BJ (cell line): ENCODE results near the gene KCTD11. TPM values are rescaled to one million over a fixed set of nuclear protein-coding genes. Genes with fewer than 3 reads are reported as not detected.

Source experiments
- CTCF ChIA-PET: fragments of 350-600 bp; formaldehyde crosslinking; extraction: SDS; loops from one replicate; lab custom pipeline; 2021; ENCODE audit warnings: antibody characterized with exemption, inconsistent platforms; lab: Yijun Ruan, JAX
- POLR2A ChIA-PET: fragments of 300-600 bp; sonication (Branson Sonifier 250); formaldehyde crosslinking; extraction: SDS; loops from one replicate; lab custom pipeline; 2021; ENCODE audit warnings: antibody characterized with exemption; lab: Charles Lee
- DNase-seq: peaks from one replicate; pipeline ENCODE4 v3.0.0-alpha.2; 2011; ENCODE audit warnings: low read depth
- H3K27me3 ChIP-seq: 2 replicates; pipeline ENCODE4 v1.6.0; 2011; ENCODE audit warnings: low read length; ENCODE audit not compliant: control insufficient read depth, insufficient read depth
- H3K36me3 ChIP-seq: 2 replicates; pipeline ENCODE4 v1.5.1; 2011; ENCODE audit warnings: low read length; ENCODE audit not compliant: control insufficient read depth, insufficient read depth
- H3K4me3 ChIP-seq: 2 replicates; pipeline ENCODE4 v1.5.1; 2011; ENCODE audit warnings: low read depth, mild to moderate bottlenecking, control low read depth, low read length
- polyA plus RNA-seq: library from polyadenylated mRNA; depleted of rRNA; stranded (reverse); fragments of >200 nt; gene quantifications from 2 replicates; pipeline ENCODE4 v1.2.3, GENCODE V29; 2011; rRNA removed
- small RNA-seq: library from RNA; depleted of rRNA; stranded (forward); fragments of <200 nt; gene quantifications from one replicate; pipeline ENCODE3, GENCODE V24; 2012; ENCODE audit warnings: low replicate concordance, low read depth; ENCODE audit not compliant: insufficient read length
- TF ChIP-seq, protein P1 (sequence below): IDR thresholded peaks from 2 replicates; pipeline ENCODE4 v1.5.1; 2011; ENCODE audit warnings: low read depth, mild to moderate bottlenecking, control low read depth, inconsistent platforms, low read length, moderate library complexity; ENCODE audit not compliant: insufficient read depth

The KCTD11 gene
- polyA plus RNA-seq, 1 experiment, result 19.8 TPM

DNA sequence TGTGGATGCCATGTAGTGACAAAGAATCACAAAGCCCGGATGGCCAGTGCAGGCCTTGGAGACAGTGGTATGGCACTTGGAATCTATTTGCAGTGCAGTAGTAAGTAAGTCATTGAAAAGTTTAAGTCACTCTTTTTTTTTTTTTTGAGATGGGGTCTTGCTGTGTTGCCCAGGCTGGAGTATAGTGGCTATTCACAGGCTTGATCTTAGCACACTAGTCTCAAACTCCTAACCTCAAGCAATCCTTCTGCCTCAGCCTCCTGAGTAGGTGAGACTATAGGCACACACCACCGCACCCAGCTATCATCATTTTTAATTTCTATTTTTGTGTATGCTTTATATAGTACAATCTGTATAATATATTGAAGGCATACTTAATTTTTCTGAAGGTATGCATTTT, 46.6 kb downstream of the KCTD11 start:
- DNase-seq, result no peak
- CTCF ChIA-PET, result interaction anchor here (0.6 to 1.8 kb wide), 3 partner anchors 115 to 191 kb away, joined by 3 to 6 read pairs (median 4); no protein-coding TSS in a partner anchor
- POLR2A ChIA-PET, result interaction anchor here (0.6 kb wide), 1 partner anchor 77 kb away, joined by 3 read pairs; no protein-coding TSS in a partner anchor

DNA sequence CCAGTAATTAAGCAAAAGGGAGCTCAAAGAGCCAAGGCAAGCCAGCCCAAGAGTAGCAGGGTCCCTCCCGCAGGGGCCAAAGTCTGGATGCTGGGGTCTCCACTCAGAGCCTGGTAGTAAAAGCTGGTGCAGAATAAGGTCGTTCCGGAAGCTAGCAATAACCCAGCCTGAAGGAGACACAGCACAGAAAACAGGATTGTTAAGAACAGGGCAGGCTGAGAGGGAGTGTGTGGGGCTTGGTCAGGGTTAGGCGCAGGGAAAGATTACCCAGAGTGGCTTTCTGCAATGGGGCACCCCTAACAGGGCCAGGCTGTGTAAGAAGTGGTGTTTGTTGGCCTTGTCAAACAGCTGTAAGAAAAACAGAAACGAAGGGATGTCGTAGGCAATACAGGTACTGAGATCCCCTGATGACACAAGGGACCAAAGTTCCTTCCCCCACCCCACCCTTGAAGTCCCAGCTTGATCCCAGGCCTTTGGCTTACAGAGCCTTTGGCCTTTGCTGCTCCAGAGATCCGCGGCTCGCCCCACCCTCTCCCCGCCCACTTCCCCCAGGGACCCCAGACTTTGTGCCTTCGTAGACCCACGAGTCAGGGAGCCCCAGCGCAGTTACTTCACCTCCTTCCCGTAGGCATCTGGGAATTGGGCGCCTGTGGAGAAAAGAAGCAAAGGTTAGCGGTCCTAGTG, 51.2 kb downstream of the KCTD11 start:
- DNase-seq, result no peak
- no peaks in the 10 kb centered on the region for H3K36me3 ChIP-seq
- TF ChIP-seq, protein P1, sequence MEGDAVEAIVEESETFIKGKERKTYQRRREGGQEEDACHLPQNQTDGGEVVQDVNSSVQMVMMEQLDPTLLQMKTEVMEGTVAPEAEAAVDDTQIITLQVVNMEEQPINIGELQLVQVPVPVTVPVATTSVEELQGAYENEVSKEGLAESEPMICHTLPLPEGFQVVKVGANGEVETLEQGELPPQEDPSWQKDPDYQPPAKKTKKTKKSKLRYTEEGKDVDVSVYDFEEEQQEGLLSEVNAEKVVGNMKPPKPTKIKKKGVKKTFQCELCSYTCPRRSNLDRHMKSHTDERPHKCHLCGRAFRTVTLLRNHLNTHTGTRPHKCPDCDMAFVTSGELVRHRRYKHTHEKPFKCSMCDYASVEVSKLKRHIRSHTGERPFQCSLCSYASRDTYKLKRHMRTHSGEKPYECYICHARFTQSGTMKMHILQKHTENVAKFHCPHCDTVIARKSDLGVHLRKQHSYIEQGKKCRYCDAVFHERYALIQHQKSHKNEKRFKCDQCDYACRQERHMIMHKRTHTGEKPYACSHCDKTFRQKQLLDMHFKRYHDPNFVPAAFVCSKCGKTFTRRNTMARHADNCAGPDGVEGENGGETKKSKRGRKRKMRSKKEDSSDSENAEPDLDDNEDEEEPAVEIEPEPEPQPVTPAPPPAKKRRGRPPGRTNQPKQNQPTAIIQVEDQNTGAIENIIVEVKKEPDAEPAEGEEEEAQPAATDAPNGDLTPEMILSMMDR, result no peak
- CTCF ChIA-PET, result interaction anchor here (0.9 to 4.6 kb wide), 5 partner anchors 14 to 158 kb away, joined by 3 to 22 read pairs (median 6); partner anchors contain the start of genes SENP3 and TMEM95
- H3K4me3 ChIP-seq, result peak overlapping the region; percentile 59
- POLR2A ChIA-PET, result interaction anchor here (0.6 to 1.1 kb wide), 5 partner anchors 48 to 173 kb away, joined by 3 to 11 read pairs (median 6); partner anchors contain the start of gene NEURL4
- H3K27me3 ChIP-seq, result no peaks in the 10 kb centered on the region

More for the DNA sequence above, 46.6 kb downstream of the KCTD11 start:
- Histone ChIP-seq H3K4me3 (no peak overlapping the region), H3K27me3 (no peaks in the 10 kb centered on the region), H3K36me3 (no peaks in the 10 kb centered on the region)
- TF ChIP-seq, protein P1, result no peak

DNA sequence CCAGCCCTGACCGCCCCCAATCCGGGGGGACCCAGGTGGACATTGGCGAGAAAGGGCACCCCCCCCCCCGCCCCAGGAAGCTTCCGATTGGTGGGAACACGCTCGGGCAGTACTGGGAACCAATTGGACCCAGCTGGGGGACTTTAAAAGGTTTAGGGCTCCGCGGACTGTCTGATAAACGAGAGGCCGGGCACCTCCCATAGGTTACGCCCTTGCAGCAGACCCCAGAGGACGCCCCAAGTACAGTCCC, 51.7 kb downstream of the KCTD11 start:
- Histone ChIP-seq H3K4me3 (peak overlapping the region; percentile 59), H3K36me3 (0 out of 2 replicates have a peak, but pooled peaks cover 1% of the 10 kb centered on the region), H3K27me3 (no peaks in the 10 kb centered on the region)
- DNase-seq, result no peak
- ChIA-PET CTCF (interaction anchor here (0.6 to 4.6 kb wide), 6 partner anchors 15 to 157 kb away, joined by 3 to 22 read pairs (median 6); partner anchors contain the start of genes SENP3 and TMEM95), POLR2A (interaction anchor here (0.6 to 1.1 kb wide), 13 partner anchors 9 to 172 kb away, joined by 3 to 11 read pairs (median 6); partner anchors contain the start of genes NEURL4, PLSCR3 and POLR2A)
- TF ChIP-seq, protein P1, result no peak

DNA sequence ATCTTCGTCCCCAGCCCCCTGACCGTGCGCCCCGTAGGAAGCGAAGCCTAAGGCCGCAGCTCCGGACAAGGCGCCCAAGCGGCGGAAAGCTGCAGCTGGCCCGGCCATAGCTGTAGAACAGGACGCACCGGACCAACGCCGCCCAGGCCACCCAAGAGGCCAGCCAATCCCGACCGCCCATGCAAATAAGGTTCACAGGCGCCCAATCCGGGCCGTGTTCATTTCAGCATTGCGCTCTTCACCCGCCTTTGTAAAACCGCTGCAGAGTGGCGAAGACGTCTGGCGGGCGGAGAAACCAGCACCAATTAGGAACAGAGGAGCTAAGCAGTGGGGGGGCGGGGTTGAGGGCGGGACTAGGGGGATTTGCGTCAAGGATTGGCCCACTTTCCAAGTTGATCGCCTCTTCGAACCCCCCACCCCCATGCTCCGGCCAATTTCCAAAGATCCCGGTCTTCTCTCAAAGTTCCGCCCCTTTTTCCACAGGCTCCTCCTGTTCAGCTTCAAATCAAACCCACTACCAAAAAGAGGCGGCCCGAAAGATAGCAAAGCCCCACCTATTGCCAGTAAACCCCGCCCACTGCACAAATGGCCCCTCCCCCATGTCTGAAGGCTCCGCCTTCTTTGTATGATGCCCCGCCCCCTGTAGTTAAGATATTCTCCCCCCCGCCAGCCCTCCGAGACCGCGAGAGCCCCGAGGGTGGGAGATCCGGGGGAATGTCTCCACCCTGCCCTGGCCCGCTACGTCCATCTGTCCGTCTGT, 52.2 kb downstream of the KCTD11 start, which contains the start of gene TMEM256:
Gene TMEM256, minus strand, starts transcription at position 121 of the 760 bp plus-strand sequence. Its CDS starts 13 bp downstream, at position 108.
- Histone ChIP-seq H3K36me3 (peaks cover 5% of the 10 kb centered on the region), H3K27me3 (no peaks in the 10 kb centered on the region), H3K4me3 (peak within 1 kb of the TSS; percentile 59)
- ChIA-PET POLR2A (interaction anchor here (0.6 to 1.1 kb wide), 13 partner anchors 9 to 172 kb away, joined by 3 to 11 read pairs (median 6); partner anchors contain the start of genes NEURL4, PLSCR3 and POLR2A), CTCF (interaction anchor here (0.6 to 4.6 kb wide), 7 partner anchors 15 to 157 kb away, joined by 3 to 22 read pairs (median 6); partner anchors contain the start of genes SENP3 and TMEM95)
- DNase-seq, result peak; percentile 98
- TF ChIP-seq, protein P1, result no peak

Small RNAs within 50 kb of the gene (small RNA-seq; reads per million reads assigned to genes)
- not detected for gene AC026954.2

Other genes starting within 250 kb of the KCTD11 start
- gene ASGR2, start 237.3 kb upstream of the KCTD11 start, polyA plus RNA-seq, result not detected in 2 replicates
- 0.56 and 0.59 TPM in 2 replicates for gene ASGR1, start 172.8 kb upstream of the KCTD11 start, polyA plus RNA-seq
- gene DLG4, start 132.3 kb upstream of the KCTD11 start, polyA plus RNA-seq, result 13.3 and 20.4 TPM in 2 replicates
- 335 and 517 TPM in 2 replicates for gene ACADVL, start 132.2 kb upstream of the KCTD11 start, polyA plus RNA-seq
- gene DVL2, start 117.6 kb upstream of the KCTD11 start, polyA plus RNA-seq, result 3.6 and 5.0 TPM in 2 replicates
- gene PHF23, start 112.7 kb upstream of the KCTD11 start, polyA plus RNA-seq, result 59.0 and 72.8 TPM in 2 replicates
- 762 and 865 TPM in 2 replicates for gene GABARAP, start 109.7 kb upstream of the KCTD11 start, polyA plus RNA-seq
- 117 and 129 TPM in 2 replicates for gene CTDNEP1, start 100.4 kb upstream of the KCTD11 start, polyA plus RNA-seq
- gene ELP5, start 99.9 kb upstream of the KCTD11 start, polyA plus RNA-seq, result 29.8 and 35.6 TPM in 2 replicates
- gene CLDN7, start 89.7 kb upstream of the KCTD11 start, polyA plus RNA-seq, result 1.5 and 2.1 TPM in 2 replicates
- gene SLC2A4, start 70.4 kb upstream of the KCTD11 start, polyA plus RNA-seq, result 0.15 and 0.36 TPM in 2 replicates
- 0.11 TPM in 2 replicates for gene YBX2, start 57.5 kb upstream of the KCTD11 start, polyA plus RNA-seq
- 556 and 579 TPM in 2 replicates for gene EIF5A, start 44.5 kb upstream of the KCTD11 start, polyA plus RNA-seq
- 12.7 and 37.4 TPM in 2 replicates for gene GPS2, start 36.8 kb upstream of the KCTD11 start, polyA plus RNA-seq
- gene NEURL4, start 22.8 kb upstream of the KCTD11 start, polyA plus RNA-seq, result 8.0 and 14.9 TPM in 2 replicates
- gene ACAP1, start 15.6 kb upstream of the KCTD11 start, polyA plus RNA-seq, result 1.7 and 2.0 TPM in 2 replicates
- not detected in 2 replicates for gene TMEM95, start 3.0 kb downstream of the KCTD11 start, polyA plus RNA-seq
- 1.7 and 2.2 TPM in 2 replicates for gene TNK1, start 28.9 kb downstream of the KCTD11 start, polyA plus RNA-seq
- 40.1 and 76.1 TPM in 2 replicates for gene PLSCR3, start 42.4 kb downstream of the KCTD11 start, polyA plus RNA-seq
- 65.4 and 101 TPM in 2 replicates for gene TMEM256, start 51.9 kb downstream of the KCTD11 start, polyA plus RNA-seq
- gene NLGN2, start 55.7 kb downstream of the KCTD11 start, polyA plus RNA-seq, result 6.0 and 8.5 TPM in 2 replicates
- gene SPEM1, start 68.2 kb downstream of the KCTD11 start, polyA plus RNA-seq, result not detected in 2 replicates
- gene SPEM2, start 73.5 kb downstream of the KCTD11 start, polyA plus RNA-seq, result not detected in 2 replicates
- gene SPEM3, start 76.7 kb downstream of the KCTD11 start, polyA plus RNA-seq, result not detected in 2 replicates
- gene TMEM102, start 83.3 kb downstream of the KCTD11 start, polyA plus RNA-seq, result 1.8 and 3.0 TPM in 2 replicates
- gene FGF11, start 87.3 kb downstream of the KCTD11 start, polyA plus RNA-seq, result 0.50 and 0.98 TPM in 2 replicates
- gene CHRNB1, start 92.9 kb downstream of the KCTD11 start, polyA plus RNA-seq, result 6.8 and 7.4 TPM in 2 replicates
- 23.6 and 25.9 TPM in 2 replicates for gene ZBTB4, start 127.5 kb downstream of the KCTD11 start, polyA plus RNA-seq
- not detected in 2 replicates for gene SLC35G6, start 129.3 kb downstream of the KCTD11 start, polyA plus RNA-seq
- 21.5 and 27.7 TPM in 2 replicates for gene POLR2A, start 132.2 kb downstream of the KCTD11 start, polyA plus RNA-seq
- gene TNFSF12, start 196.9 kb downstream of the KCTD11 start, polyA plus RNA-seq, result 29.2 and 49.5 TPM in 2 replicates
- gene TNFSF13, start 206.6 kb downstream of the KCTD11 start, polyA plus RNA-seq, result 2.0 and 2.4 TPM in 2 replicates
- 69.8 and 72.2 TPM in 2 replicates for gene SENP3, start 209.8 kb downstream of the KCTD11 start, polyA plus RNA-seq
- 58.2 and 93.2 TPM in 2 replicates for gene CD68, start 227.5 kb downstream of the KCTD11 start, polyA plus RNA-seq
- 142 and 174 TPM in 2 replicates for gene MPDU1, start 231.7 kb downstream of the KCTD11 start, polyA plus RNA-seq
- 0.34 and 0.49 TPM in 2 replicates for gene SOX15, start 237.9 kb downstream of the KCTD11 start, polyA plus RNA-seq